ENCODE data around the gene CEP85.
"Not testable (repeated sequence)": the region's sequence is repeated elsewhere in the genome, so short reads cannot be mapped to it uniquely, and the experiment has no call there.

CEP85 gene

DNA sequence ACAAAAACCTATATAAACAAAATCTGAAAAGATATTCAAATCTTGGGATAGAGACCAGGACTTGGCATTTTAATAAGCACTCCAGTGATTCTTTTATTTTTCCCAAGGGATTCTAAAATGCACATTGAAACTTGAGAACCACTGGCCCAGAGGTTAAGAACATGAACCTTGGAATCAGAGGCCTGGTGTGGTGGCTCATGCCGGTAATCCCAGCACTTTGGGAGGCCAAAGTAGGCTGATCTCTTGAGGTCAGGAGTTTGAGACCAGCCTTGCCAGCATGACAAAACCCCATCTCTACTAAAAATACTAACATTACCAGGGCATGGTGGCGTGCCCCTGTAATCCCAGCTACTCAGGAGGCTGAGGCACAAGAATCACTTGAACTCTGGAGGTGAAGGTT, 12.9 kb upstream of the CEP85 start:
- DNase-seq (ENCODE audit: low read depth) = no peak

DNA sequence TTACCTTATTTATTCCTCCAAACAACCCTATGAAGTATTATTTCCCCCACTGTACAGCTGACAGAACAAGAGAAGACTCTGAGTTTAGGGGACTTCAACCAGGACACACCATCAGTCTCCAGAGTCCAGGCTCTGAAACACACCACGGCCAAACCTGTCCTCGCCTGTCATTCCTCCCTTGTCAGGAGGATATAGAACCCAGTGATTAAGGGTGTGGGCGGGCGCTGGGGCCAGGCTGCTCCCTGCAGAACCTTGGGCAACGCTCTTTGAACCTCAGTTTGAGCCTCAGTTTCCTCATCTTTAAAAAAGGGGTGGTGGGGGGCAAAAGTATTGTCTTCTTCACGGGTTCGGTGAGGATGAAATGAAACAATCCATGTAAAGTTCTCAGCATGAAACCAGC, 9.4 kb upstream of the CEP85 start:
- no peak for DNase-seq (ENCODE audit: low read depth)

DNA sequence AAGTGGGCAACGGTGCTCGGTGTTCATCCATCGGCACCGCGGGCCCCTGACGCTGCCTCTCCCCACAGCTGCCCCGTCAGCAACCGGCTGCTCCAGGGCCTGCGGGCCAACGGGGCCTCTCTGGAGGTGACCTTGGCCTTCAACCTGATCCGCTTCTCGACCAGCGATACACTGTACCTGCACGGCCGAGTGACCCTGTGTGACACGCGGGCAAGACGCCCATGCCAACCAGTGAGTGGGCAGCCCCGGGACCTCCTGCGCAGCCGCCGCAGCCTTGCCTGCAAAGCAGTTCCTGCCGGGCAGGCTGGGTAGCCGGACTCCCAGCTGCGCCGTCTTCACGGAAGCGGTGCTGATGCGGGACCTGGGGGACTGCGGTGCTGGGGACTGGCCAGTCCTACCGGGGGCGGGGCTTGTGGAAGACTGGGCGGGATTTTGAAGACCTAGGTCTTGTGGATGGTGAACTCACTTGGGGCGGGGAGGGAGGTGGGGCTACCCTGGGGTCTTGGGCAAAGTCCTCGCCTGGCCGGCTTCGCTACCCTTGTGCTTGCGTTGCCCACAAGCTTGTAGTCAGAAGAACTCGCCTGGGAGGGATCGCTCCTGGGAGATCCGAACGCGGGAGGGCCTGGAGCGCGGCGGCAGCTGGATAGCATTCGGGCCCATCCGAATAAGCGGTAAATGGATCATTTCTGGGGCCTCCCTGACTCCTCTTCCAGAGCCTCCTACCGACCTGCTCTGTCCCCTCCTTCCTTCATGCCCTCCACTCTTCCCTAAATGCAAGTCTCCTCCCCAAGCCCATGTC, 8.8 kb upstream of the CEP85 start:
- DNase-seq (ENCODE audit: low read depth) = no peak

DNA sequence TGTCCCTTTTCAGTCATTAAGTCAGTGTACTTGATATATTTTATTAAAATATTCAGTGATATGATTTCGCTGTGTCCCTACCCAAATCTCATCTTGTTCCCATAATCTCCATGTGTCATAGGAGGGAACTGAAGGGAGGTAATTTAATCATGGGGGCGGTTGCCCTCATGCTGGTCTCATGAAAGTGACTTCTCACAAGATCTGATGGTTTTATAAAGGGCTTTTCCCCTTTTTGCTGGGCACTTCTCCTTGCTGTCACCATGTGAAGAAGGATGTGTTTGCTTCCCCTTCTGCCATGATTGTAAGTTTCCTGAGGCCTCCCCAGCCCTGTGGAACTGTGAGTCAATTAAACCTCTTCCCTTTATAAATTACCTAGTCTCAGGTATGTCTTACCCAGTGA, 3.3 kb upstream of the CEP85 start:
- DNase-seq (ENCODE audit: low read depth) = not testable (repeated sequence)

DNA sequence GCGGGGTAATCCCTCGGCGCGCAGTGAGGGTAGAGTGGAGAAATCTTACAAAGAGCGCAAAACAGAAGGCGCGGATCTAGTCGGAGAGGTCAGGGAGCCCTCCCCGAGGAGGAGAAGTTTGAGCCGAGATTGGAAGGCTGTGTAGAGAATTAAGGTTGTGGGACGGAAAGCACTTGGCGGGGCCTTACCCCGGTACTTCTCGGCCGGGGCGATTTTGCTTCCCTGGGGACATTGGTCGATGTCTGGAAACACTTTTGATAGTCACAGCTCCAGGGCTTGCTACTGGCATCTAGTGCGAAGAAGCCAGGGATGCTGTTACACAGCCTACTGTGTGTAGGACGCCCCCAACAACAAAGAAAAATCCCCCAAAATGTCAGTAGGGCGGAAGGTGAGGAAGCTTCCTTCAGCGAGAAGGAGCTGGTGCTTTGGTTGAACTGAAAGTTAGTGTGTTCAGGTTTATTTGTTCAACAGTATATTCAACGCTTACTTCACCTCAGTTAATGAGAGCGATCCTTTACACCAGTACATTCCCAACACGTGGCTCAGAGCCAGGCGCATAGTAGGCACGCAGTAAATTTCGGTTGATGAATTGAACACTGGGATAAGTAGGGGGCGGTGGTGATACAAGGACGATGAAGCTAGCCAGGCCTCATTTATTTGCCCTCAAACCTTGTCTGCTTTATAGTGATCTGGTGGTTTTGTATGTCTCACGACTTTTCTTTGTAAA, 807 bp downstream of the CEP85 start:
- no peak for DNase-seq (ENCODE audit: low read depth)

DNA sequence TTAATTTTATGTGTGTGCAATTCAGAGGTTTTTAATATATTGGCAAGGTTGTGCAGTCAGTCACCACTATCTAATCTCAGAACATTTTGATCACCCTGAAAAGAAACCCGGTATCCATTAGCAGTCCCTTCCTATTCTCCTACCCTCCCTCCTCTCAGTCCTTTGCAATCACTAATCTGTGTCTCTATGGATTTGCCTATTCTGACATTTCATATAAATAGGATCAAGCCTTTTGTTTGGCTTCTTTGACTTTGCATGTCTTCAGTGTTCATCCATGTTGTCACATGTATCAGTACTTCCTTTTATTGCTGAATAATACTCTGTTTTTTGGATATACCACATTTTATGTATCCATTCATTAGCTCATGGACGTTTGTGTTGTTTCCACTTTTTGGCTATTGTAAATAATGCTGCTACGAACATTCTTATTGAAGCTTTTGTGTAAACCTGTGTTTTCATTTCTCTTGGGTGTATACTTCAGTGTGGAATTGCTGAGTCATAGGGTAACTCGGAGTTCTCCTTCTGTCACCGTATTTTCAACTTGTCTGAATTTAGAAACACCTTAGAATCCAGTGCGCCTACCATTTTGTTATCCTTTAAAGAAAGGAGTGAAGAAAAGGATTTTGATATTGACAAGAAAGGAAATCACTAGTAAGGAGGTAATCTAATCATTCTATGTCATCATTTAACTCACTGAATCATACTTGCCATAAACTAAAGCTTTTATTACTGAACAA, 3.4 kb downstream of the CEP85 start:
- no peak for DNase-seq (ENCODE audit: low read depth)

DNA sequence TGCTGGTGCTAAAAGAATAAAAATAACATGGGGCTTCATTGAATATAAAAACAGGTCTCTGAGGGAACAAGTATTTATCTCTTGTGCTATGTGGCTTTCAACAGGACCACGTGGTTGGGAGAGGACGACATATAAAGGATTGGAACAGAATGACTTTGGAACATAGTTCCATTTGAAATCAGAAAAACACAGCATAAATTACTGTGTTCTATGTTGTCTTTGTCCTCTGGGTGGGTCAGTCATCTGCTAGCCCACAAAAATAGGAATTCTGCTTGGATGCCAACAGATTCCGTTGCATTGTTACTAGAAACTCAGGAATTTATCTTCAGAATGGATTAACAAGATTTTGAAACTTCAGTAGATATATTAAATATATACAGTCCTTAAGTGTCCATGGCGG, 5.9 kb downstream of the CEP85 start:
- DNase-seq (ENCODE audit: low read depth) = peak; percentile 25

DNA sequence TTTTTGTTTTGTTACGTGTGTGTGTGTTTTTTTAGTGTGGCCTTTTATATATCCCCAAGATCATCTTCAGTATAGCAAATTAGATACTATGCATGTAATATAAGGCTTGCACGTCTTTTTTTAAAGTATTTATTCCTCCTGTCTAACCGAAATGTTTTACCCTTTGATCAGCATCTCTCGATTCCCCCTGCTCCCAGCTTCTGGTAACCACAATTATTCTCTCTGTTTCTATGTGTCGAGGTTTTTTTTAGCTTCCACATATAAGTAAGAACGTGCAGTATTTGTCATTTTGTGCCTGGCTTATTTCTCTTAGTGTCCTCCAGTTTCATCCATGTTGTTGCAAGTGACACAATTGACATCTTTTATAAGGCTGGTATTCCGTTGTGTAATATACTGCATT, 18.7 kb downstream of the CEP85 start:
- no peak for DNase-seq (ENCODE audit: low read depth)

DNA sequence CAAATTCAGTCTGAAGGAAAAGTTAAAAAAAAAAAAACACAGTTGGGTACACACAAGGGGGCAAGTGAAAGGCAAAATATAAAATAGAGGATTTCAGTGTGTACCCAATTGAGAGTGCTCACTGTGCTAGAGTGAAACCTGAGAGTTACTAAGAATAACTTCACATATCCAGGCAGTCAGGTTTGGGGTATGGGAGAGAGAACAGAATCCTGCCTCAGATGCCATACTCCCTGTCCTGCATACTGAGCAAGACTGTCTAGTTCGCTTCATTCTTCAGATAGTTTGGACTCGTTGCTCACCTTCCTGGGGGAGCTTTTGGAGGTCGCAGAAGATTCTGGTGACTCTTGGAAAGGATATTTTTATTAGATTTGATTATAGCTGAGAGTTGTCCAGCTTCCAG, 20.4 kb downstream of the CEP85 start:
- DNase-seq (ENCODE audit: low read depth) = no peak

DNA sequence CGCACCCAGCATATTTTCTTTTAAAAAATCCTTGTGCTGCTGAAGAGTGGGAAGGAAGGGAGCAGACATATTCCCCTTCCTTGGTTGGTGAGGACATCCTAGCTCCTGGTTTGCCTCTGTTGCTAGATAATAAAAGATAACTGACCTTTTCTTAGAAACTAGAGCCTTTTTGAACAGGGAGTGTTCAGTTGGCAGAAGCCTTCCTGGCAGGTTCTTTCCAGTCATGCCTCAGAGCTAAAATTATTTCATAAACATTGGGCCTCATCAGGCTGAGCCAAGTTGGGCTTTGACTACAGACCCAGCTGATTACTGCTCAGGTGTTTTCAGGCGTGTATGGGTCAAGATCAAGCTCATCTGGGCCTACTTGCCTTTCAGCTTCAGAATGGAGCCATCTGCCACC, 23.2 kb downstream of the CEP85 start:
- no peak for DNase-seq (ENCODE audit: low read depth)

DNA sequence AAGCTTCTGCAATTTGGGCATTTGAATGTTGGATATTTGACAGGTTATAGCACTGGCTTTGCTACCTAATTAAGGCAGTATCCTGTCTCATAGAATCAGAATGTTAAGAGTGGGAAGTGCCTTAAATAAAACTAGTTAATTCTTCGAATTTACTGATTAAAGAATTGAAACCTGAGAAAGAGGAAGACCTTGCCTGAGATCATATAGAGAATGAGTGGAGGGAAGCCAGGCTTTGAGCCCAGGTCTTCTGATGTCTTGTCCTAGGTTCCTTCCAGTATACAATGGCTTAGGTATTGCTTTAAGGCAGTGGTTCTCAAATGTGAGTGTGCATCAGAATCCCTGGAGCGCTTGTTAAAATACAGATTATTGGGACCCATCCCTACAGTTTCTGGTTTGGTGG, 25.0 kb downstream of the CEP85 start:
- no peak for DNase-seq (ENCODE audit: low read depth)

DNA sequence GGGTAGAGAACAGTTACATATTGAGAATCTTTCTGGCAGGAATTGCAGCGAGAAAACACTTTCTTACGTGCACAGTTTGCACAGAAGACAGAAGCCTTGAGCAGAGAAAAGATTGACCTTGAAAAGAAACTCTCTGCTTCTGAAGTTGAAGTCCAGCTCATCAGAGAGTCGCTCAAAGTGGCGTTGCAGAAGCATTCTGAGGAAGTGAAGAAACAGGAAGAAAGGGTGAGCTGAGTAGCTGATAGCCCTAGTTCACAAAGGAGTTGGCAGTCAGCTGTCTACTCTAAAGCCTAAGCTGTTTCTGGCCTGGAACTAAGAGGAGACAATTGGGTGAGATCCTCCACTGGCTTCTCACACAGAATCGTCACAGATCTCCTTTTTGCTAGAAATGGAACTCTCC, 25.6 kb downstream of the CEP85 start:
- DNase-seq (ENCODE audit: low read depth) = no peak

DNA sequence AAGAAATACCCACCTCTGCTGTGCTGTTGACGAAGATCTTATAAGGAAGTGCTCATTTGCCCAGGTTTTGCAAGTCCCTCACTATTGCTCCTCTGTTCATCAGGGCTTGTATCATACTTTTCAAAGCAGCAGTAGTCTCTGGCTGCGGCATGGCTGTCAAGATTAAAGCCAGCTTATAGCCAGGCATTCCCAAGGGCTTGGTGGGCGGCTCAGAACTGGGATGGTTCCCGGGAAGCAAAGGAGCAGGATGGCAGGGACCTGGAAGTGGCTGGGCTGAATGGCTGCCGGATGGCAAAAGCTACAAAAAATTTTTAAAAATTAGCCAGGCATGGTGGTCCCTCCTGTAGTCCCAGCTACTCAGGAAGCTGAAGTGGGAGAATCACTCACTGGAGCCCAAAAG, 29.2 kb downstream of the CEP85 start:
- DNase-seq (ENCODE audit: low read depth) = no peak

DNA sequence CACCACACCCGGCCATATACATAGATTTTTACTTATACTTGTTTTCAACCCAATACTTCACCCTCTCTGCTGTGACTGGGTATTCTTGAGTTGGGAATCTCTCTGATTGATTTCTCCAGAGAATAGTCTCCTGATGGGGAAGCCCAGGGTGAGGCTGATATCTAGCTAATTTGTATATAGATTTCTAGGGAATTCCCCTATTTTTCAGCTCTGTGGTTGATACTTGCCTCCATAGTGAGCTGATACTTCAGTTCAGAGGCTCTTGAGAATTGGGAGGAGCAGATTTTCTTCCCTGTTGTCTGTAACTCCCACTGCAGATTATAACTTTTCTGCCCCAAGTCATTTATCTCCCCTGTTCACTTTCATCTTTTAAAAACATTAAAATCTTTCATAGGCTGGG, 31.4 kb downstream of the CEP85 start:
- DNase-seq (ENCODE audit: low read depth) = no peak

DNA sequence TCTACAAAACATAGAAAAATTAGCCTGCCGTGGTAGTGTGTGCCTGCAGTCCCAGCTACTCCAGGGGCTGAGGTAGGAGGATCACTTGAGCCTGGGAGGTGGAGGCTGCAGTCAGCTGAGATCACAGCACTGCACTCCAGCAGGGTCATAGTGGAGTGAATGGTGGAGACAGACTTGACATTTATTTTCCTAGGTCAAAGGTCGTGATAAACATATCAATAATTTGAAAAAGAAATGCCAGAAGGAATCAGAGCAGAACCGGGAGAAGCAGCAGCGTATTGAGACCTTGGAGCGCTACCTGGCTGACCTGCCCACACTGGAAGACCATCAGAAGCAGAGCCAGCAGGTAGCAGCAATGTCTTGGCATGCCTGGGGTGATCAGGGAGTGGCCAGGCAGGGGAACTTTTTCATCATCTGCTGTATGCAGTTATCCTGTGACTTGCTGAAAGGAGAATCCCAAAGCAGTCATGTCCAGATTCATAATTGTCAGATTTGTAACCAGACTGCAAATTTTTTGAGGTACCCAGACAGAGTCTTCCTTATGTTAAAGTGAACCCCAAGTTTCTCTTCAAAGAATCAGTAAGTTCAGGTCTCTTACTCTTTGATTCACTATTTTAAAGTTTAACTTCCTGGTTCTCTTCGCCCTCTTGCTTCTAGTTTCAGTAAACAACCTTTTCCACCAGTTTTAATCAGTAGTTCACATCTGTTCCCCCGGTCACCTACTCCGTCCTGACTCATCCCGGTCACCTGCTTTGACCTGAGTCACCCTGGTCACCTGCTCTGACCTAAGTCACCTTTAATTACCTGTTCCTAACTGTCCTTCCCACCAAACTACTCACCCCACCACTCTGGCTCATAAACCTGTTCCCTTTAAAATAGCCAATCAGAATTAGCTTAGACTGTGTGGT, 34.5 kb downstream of the CEP85 start:
- no peak for DNase-seq (ENCODE audit: low read depth)

DNA sequence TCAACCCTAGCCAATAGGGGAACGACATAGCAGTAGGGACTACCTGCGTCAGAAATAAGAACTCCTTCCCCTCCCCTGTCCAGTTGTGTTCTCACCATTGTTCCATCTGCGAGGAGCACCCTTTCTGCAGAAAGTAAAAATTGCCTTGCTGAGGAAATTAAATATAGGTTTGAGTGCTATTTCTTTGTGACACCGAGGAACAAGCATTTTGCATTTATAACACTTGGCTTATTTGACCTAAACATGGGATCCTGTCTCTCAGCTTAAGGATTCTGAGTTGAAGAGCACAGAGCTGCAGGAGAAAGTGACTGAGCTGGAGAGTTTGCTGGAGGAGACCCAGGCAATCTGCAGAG, 35.2 kb downstream of the CEP85 start:
- no peak for DNase-seq (ENCODE audit: low read depth)

DNA sequence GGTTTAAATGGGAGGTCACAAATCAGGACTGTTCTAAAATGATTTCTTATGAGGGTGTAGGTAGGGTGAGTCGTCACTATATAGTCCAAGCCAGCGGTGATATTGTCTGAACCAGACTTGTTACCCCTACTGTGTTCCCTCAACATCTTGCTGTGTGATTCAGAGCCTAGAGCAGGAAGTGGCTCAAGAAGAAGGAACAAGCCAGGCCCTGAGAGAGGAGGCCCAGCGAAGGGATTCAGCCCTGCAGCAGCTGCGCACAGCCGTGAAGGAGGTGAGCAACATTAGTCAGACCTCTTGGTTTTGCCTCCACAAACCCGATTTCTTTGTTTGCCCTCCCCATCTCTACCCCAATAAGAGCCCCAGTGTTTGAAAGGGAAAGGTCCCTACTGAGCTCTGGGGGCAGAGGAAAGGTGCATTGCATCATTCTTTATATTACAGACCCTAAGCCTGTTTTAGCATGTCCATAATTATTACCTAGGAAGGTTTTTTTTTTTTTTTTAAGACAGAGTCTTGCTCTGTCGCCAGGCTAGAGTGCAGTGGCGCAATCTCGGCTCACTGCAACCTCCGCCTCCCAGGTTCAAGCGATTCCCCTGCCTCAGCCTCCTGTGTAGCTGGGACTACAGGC, 40.9 kb downstream of the CEP85 start:
- DNase-seq (ENCODE audit: low read depth) = no peak

DNA sequence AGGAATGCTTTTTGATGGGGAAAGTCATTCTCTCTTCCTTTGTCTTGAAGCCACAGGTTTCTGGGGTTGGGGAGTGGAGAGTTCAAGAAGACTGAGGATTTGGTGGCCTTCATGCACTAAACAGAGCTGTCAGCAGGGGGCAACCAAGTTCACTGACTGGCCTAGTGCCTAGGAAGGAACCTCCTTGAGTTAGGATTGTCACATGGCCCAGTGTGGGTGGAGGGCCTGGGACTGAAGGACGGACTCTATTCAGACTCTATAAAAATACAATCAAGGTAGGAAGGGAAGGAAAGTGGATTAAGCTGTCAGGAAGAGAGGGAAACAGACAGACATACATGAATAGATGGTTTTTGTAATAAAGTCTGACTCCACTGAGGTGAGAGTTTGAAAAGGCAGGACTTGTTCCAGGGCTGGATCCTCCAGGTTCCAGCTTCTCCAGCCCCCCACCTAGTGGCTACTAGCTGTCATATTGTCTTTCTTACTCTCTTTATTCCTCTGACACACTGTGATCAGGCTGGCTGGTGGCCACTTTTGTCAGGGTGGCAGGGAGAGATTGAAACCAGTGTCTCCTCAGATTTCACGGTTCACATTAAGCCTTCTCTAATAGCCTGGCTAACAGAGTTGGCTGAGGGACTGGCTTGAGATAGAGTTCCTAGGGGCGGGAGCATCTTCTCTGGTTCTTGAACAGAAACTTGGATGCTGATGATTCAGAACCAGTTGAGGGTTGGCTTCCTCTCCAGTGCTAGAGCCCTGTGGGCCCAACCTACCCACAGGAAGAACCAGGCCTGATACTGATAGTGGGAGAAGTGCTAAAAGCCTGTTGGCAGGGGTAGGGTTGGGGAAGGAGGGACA, 41.8 kb downstream of the CEP85 start:
- DNase-seq (ENCODE audit: low read depth) = peak; percentile 96

DNA sequence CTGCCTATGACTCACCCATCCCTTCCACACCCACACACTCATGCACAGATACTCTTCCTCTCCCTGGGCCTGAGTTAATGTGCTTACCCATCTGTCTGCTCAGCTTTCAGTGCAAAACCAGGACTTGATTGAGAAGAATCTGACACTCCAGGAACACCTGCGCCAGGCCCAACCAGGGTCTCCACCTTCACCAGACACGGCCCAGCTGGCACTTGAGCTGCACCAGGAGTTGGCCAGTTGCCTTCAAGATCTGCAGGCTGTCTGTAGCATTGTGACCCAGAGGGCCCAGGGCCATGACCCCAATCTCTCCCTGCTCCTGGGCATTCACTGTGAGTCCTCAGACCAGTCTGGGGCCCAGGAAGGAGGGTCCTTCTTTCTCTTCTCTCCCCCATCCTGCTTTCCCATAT, 42.4 kb downstream of the CEP85 start:
- DNase-seq (ENCODE audit: low read depth) = no peak

DNA sequence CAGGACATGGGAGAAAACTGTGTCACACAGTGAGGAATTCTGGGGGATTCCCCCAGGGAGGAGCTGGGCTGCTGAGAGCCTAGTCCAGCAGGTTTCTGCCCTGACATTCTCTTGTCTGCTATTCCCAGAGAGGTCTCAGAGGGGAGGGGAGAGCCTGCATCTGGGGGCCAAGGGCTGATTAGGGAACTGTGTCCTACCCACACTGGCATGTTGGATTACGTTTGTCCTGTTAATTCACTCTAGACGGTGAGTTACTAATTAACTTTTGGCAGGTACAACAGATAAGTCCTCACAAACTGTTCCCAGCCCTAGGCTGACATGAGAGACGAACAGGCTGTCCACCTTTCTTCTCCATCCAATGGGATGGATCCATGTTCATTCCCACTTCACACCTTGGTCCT, 43.3 kb downstream of the CEP85 start:
- no peak for DNase-seq (ENCODE audit: low read depth)

DNA sequence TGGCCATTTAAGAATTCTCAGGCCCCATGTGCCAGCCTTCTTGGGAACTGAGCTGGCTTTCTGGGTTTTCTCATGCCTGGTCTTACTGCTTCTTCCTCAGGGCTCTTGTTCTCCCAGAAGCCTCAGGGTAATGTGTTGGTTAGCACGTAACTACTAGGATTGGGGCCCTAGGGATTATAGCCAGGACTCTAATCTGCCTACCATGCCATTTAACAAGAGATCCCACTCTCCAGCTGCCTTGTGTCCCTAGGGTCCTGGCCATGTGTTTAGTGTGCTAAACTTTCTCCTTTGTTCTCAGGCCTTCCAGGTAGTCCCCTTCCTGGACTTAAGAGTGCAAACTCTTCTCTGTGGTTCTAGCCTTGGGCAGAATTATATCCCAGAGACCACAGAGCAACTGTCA, 43.7 kb downstream of the CEP85 start:
- no peak for DNase-seq (ENCODE audit: low read depth)
